Body of pancreas (tissue), 4 donors: ENCODE results near the gene HGFAC. TPM values are rescaled to one million over a fixed set of nuclear protein-coding genes. Genes with fewer than 3 reads are reported as not detected.

Experiments used
- ATAC-seq: fragments of 150-250 bp; one replicate; pipeline ENCODE4 v1.9.1; 2016
- DNase-seq, 4 donors: peaks; one replicate each; pipeline ENCODE4 v3.0.0-alpha.2; 2019
- H3K27ac ChIP-seq, 4 donors: fragments of 200-600 bp; sonication (generic); 1 replicate in 3 of 4; 2 replicates in 1 of 4; pipeline versions ENCODE4 v1.5.1 to v1.6.1; 2016 to 2019; ENCODE audit warnings: mild to moderate bottlenecking in 1 of 4, mixed read lengths in 1 of 4, moderate library complexity in 1 of 4
- H3K27me3 ChIP-seq, 2 donors: fragments of 200-600 bp; sonication (generic); one replicate each; pipeline ENCODE4 v1.6.0; 2016; ENCODE audit warnings: mild to moderate bottlenecking in 1 of 2
- H3K36me3 ChIP-seq, 2 donors: fragments of 200-600 bp; sonication (generic); replicated peaks in 1 of 2; 2 replicates each; pipeline ENCODE4 v1.5.1; 2016; ENCODE audit warnings: low read depth in 2 of 2; ENCODE audit not compliant: insufficient read depth in 1 of 2
- H3K4me1 ChIP-seq: fragments of 200-600 bp; sonication (generic); one replicate; pipeline ENCODE4 v1.6.0; 2016
- H3K4me3 ChIP-seq, 2 donors: fragments of 200-600 bp; sonication (generic); 1 replicate in 1 of 2; 2 replicates in 1 of 2; pipeline ENCODE4 v1.5.1; 2016 to 2019
- H3K9me3 ChIP-seq, 3 donors: fragments of 200-600 bp; sonication (generic); 1 replicate in 2 of 3; 2 replicates in 1 of 3; pipeline ENCODE4 v1.5.1; 2016
- POLR2A ChIP-seq, 3 donors: fragments of 450-650 bp; IDR thresholded peaks; one replicate each; pipeline ENCODE4 v1.6.1; 2016; ENCODE audit warnings: antibody characterized with exemption in 3 of 3, mild to moderate bottlenecking in 2 of 3
- WGBS, 2 donors: methylation state at CpG; one replicate each; pipeline ENCODE4 v1.1.5; 2017; 5-methylcytosine and 5-hydroxymethylcytosine counted together
- intact Hi-C: fragments of 100-400 bp; cut with DNase I; formaldehyde crosslinking; loops from one replicate; pipeline ENCODE4 v1.15.1; 2023
- total RNA-seq, 2 donors: library from RNA; depleted of rRNA; stranded (reverse); fragments of >200 nt; gene quantifications; one replicate each; pipeline ENCODE4 v1.1.0, GENCODE V29; 2016
- TF ChIP-seq, protein P1 (sequence below), 7 experiments: fragments of 450-650 bp in 4 of 7; fragments of 200-600 bp in 3 of 7; sonication (generic) in 3 of 7; IDR thresholded peaks; one replicate each; pipeline ENCODE4 v1.5.1; 2016 to 2019; ENCODE audit warnings: antibody characterized with exemption in 7 of 7

The HGFAC gene
- total RNA-seq, 2 donors from 2014 or later: 0.78 TPM; not detected in 1

DNA sequence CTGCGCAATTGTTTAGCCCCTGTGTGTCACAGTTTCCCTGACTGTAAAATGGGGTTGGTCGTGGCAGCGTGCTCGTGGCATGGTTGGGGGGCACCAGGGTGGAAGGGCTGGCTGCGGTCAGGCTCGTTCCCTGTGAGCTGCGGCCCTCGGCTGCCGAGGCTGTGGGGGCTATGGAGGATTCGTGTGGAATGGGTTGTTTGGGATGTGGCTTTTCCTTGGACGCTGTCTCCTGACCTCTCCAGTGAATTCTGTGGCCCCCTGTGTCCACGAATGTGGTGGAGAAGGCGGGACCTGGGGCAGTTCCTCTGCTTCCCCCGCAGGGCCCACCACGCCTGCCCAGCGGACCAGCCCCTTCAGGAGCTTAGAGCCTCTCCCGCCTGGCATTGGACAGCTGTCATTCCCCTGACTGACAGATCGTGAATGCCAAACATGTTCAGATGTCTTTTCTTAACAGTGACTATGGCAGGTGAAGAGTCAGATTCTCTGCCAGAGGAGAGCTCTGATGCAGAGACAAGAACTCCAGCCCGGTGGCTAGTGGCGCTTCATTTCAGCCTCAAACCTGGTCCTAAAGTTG, 17.2 kb upstream of the HGFAC start:
- no peak overlapping the region for H3K4me3 ChIP-seq
- no peak for DNase-seq
- no peak for ATAC-seq
- intact Hi-C loops: no loop called here
- no peaks in the 10 kb centered on the region for H3K4me1 ChIP-seq
- TF ChIP-seq, protein P1, sequence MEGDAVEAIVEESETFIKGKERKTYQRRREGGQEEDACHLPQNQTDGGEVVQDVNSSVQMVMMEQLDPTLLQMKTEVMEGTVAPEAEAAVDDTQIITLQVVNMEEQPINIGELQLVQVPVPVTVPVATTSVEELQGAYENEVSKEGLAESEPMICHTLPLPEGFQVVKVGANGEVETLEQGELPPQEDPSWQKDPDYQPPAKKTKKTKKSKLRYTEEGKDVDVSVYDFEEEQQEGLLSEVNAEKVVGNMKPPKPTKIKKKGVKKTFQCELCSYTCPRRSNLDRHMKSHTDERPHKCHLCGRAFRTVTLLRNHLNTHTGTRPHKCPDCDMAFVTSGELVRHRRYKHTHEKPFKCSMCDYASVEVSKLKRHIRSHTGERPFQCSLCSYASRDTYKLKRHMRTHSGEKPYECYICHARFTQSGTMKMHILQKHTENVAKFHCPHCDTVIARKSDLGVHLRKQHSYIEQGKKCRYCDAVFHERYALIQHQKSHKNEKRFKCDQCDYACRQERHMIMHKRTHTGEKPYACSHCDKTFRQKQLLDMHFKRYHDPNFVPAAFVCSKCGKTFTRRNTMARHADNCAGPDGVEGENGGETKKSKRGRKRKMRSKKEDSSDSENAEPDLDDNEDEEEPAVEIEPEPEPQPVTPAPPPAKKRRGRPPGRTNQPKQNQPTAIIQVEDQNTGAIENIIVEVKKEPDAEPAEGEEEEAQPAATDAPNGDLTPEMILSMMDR (IDR thresholded peaks at IDR 0.05): no peak
- TF ChIP-seq POLR2A (IDR thresholded peaks at IDR 0.05): no peak
- H3K27ac ChIP-seq: no peak overlapping the region
- no peaks in the 10 kb centered on the region for H3K9me3 ChIP-seq
- no peaks in the 10 kb centered on the region for H3K27me3 ChIP-seq
- no peaks in the 10 kb centered on the region for H3K36me3 ChIP-seq
- WGBS, 2 donors: 89 to 99% methylated on average over 7 to 20 of the region's 20 CpGs

DNA sequence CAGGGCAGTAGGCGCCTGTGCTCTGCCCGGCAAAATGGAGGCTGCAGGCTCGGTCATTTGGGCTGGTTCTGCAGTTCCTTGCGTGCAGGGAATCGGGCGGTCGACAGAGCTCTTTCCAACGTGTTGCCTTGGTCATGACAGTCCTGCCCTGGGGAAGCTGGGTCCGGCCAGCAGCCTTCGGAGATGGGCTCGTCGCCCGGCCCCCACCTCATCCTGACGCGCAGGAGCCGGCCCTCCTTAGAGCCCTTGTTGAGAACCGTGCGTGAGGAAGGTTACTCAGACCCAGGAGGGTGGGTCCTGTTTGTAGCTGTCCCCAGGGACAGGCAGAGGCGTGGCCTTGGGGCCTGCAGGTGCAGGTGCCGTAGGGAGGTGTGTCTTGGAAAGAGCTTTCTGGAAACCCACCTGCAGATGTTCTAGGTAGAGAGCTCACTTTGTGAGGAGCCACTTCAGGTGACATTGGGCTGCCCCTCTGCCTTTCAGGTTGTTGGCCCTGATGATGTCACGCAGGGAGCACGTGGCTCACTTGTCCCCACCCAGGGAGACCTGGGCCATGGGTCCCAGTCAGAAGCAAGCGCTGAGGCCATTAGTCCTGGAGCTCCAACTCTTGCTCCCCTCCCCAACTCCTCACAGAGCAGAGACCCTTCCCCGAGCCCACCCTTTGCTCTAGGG, 15.2 kb upstream of the HGFAC start:
- no peaks in the 10 kb centered on the region for H3K27me3 ChIP-seq
- TF ChIP-seq, protein P1 (IDR thresholded peaks at IDR 0.05): no peak
- no peak overlapping the region for H3K27ac ChIP-seq
- 91 to 98% methylated on average over 10 to 23 of the region's 24 CpGs for WGBS, 2 donors
- DNase-seq (no peak), ATAC-seq (no peak)
- no peak overlapping the region for H3K4me3 ChIP-seq
- no peaks in the 10 kb centered on the region for H3K36me3 ChIP-seq
- H3K4me1 ChIP-seq: no peaks in the 10 kb centered on the region
- intact Hi-C loops: no loop called here
- no peaks in the 10 kb centered on the region for H3K9me3 ChIP-seq

DNA sequence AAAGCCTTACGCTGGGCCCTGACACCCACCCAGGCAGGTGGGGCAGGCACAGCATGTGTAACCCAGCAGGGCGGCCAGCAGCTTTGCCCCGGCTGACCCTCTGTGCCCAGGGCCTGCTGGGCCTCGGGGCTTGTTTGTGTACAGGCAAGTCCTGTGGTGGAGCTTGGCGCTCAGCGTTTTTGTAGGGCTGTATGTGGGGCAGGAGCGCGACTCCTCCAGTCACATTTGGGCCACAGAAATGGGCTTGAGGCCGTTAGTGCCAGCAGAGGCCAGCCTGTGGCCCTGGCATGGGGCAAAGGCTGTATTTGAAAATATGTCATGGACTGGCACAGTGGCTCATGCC, 14.7 kb upstream of the HGFAC start:
- H3K4me1 ChIP-seq: no peaks in the 10 kb centered on the region
- 97 to 98% methylated on average over 8 to 9 of the region's 9 CpGs for WGBS, 2 donors
- no peak for TF ChIP-seq POLR2A (IDR thresholded peaks at IDR 0.05)
- TF ChIP-seq, protein P1 (IDR thresholded peaks at IDR 0.05): no peak
- intact Hi-C loops: no loop called here
- no peaks in the 10 kb centered on the region for H3K27me3 ChIP-seq
- no peak for ATAC-seq
- H3K4me3 ChIP-seq: no peak overlapping the region
- H3K9me3 ChIP-seq: no peaks in the 10 kb centered on the region
- H3K36me3 ChIP-seq: no peaks in the 10 kb centered on the region
- no peak overlapping the region for H3K27ac ChIP-seq
- no peak for DNase-seq

GRCh38 chr4:3427706-3428446, 13.9 kb upstream of the HGFAC start:
- Histone ChIP-seq H3K27ac (no peak overlapping the region), H3K27me3 (no peaks in the 10 kb centered on the region), H3K36me3 (no peaks in the 10 kb centered on the region), H3K4me1 (no peaks in the 10 kb centered on the region), H3K9me3 (no peaks in the 10 kb centered on the region), H3K4me3 (no peak overlapping the region)
- WGBS, 2 donors: 92 to 95% methylated on average over 17 of the region's 17 CpGs
- intact Hi-C loops: no loop called here
- ATAC-seq (no peak), DNase-seq (no peak)
- TF ChIP-seq, protein P1 (IDR thresholded peaks at IDR 0.05): no peak
- TF ChIP-seq POLR2A (IDR thresholded peaks at IDR 0.05): no peak
